GM18526 (cell line): ENCODE measurements around the gene UBE2J2.

Experiments
- POLR2A ChIP-seq: IDR thresholded peaks from 3 replicates; pipeline ENCODE4 v1.6.1; 2011; ENCODE audit not compliant: insufficient read length; ENCODE audit errors: extremely low read depth

Gene UBE2J2

GRCh38 chr1:1227386-1227785 lies 46.3 kb downstream of the UBE2J2 start:
- no peak for TF ChIP-seq POLR2A

- no peak for TF ChIP-seq POLR2A
Observed at GRCh38 chr1:1226566-1227362, 46.9 kb downstream of the UBE2J2 start.

GRCh38 chr1:1225913-1226312 lies 47.7 kb downstream of the UBE2J2 start:
- TF ChIP-seq POLR2A: no peak

GRCh38 chr1:1225238-1225845 lies 48.3 kb downstream of the UBE2J2 start:
- no peak for TF ChIP-seq POLR2A

GRCh38 chr1:1223891-1224290 lies 49.8 kb downstream of the UBE2J2 start:
- TF ChIP-seq POLR2A: no peak

- TF ChIP-seq POLR2A: no peak
Observed at GRCh38 chr1:1223321-1223720, 50.3 kb downstream of the UBE2J2 start.

GRCh38 chr1:1222575-1223225 lies 51.0 kb downstream of the UBE2J2 start:
- no peak for TF ChIP-seq POLR2A

- no peak for TF ChIP-seq POLR2A
Observed at GRCh38 chr1:1221887-1222574, 51.6 kb downstream of the UBE2J2 start.

GRCh38 chr1:1220197-1220596 lies 53.5 kb downstream of the UBE2J2 start:
- TF ChIP-seq POLR2A: no peak

- TF ChIP-seq POLR2A: no peak
Observed at GRCh38 chr1:1219341-1219740, 54.3 kb downstream of the UBE2J2 start.

GRCh38 chr1:1218524-1219200 lies 55.0 kb downstream of the UBE2J2 start:
- no peak for TF ChIP-seq POLR2A

GRCh38 chr1:1217621-1218523 lies 55.8 kb downstream of the UBE2J2 start:
- no peak for TF ChIP-seq POLR2A

- no peak for TF ChIP-seq POLR2A
Observed at GRCh38 chr1:1216770-1217620, 56.7 kb downstream of the UBE2J2 start.
